GM19467 (cell line): ENCODE data around the gene NBR1.
"Not testable (repeated sequence)": the region's sequence is repeated elsewhere in the genome, so short reads cannot be mapped to it uniquely, and the experiment has no call there.

ENCODE experiments used
- ATAC-seq: cut with Tn5 transposase; IDR thresholded peaks from one replicate; pipeline ENCODE4 v1.9.1; 2021; ENCODE audit warnings: mild to moderate bottlenecking, moderate library complexity; ENCODE audit not compliant: unreplicated experiment

The NBR1 gene

GRCh38 chr17:43240596-43241352 is 69.8 kb downstream of the NBR1 start:
- ATAC-seq = not testable (repeated sequence)

- ATAC-seq = not testable (repeated sequence)
Observed at GRCh38 chr17:43246456-43246855, 75.4 kb downstream of the NBR1 start.
